HG03378 (cell line): Measurements from ENCODE around the gene AMPD3.

Source experiments
- ATAC-seq: cut with Tn5 transposase; IDR thresholded peaks from one replicate; pipeline ENCODE4 v1.9.1; 2021; ENCODE audit warnings: mild to moderate bottlenecking, moderate library complexity; ENCODE audit not compliant: unreplicated experiment

Gene AMPD3

GRCh38 chr11:10500757-10501684 is 46.0 kb downstream of the AMPD3 start:
- no peak for ATAC-seq

DNA sequence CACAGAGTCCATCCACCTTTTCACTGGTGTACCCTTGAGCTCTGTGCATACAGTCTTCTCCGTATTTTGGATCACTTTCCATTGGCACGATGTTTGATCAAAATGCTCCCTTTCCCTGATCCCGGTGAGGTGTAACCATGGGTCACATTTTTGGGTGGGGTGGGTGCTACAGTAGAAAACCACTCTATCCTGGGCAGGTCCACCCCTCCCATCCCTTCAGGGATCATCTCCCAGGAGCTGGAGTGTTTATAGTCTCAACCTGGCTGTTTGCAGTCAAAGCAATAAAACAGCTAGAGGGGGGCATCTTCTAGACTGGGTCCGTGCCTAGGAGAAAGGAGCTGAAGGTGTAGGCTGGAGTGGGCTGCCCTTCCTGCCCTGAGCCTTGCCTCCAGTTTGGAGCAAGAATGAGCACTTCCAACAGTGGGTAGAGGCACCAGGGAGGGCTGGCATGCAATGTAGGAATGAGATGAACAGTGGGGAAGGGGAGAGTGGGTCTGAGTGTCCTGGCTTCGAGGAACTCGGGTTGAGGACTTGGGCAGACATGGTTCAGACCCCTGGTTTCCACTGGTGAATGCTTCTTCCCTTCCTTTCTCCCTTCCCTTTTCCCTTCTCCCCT is 47.1 kb downstream of the AMPD3 start:
- no peak for ATAC-seq

- ATAC-seq = no peak
These were observed 47.7 kb downstream of the AMPD3 start for GRCh38 chr11:10502770-10503169.

DNA sequence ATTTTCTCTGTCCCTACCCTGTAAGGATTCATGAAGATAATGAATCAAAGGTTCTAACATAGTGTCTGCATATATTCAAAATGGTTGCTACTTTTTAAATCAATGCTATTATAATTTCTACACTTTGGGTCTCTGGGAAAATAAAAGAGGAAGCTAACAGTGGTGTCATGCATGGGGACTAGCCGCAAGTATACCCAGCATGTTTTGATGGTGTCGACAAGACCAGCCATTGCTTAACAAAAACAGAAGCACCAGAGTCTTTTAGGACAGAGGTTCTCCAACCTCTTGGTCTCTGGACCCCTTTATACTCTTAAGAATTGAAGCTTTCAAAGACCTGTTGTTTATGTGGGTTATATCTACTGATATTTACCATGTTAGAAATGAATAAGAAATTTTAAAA is 48.2 kb downstream of the AMPD3 start:
- ATAC-seq = no peak

GRCh38 chr11:10503777-10504480 is 48.9 kb downstream of the AMPD3 start:
- ATAC-seq = no peak

DNA sequence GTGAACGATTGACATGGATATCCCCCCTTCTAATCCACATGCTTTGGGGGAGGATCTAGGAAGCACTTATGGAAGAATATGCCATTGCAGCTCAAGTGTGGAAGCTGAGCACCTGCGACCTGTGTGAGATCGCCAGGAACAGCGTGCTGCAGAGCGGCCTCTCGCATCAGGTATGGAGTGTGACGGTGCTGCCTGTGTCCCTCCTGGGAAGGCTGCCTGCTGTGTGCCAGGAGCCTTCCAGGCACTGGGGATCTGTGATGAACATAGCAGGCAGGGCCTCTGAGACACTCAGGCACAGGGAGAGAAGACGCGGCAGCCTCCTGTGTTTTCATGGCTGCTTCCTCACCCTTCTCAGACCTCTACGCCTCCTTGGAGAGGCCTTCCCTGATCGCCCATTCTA is 49.4 kb downstream of the AMPD3 start:
- ATAC-seq = no peak

GRCh38 chr11:10505278-10506007 is 50.4 kb downstream of the AMPD3 start:
- ATAC-seq = no peak

DNA sequence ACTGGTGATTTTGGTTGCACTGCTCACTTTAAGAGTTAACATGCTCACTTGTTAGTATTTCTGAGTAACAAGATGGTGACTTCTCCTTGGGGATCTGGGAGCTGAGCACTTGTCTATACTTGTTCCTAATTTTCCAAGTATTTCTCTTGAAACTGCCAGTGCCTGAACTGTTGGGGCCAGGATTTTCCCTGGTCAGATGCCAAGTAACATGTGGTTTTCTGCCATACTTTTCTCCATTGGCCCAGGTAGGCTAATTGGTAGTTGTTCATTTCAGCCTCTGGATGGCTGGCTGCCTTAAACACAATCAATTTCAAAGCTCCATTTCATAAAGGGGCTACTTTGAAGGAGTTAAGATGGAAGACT is 50.9 kb downstream of the AMPD3 start:
- ATAC-seq = no peak

GRCh38 chr11:10511181-10511621 is 56.1 kb downstream of the AMPD3 start:
- no peak for ATAC-seq

DNA sequence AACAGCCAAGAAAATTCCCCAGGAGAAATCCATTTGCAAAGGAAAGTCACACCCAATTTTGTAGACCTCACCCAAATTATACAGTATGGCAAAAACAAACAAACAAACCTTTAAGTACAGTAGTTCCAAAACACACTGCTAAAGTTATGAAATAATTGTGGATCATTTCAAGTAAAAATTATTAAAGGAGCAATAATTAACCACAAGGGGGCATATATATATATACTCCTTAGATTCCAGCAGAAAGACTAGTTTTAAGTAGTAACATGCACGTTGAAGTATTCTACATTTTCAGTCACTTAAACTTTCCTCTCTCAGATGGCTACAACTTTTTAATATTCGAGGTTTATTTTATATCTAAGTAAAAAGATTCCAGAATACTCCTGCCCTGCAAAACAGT is 59.1 kb downstream of the AMPD3 start:
- ATAC-seq = no peak

DNA sequence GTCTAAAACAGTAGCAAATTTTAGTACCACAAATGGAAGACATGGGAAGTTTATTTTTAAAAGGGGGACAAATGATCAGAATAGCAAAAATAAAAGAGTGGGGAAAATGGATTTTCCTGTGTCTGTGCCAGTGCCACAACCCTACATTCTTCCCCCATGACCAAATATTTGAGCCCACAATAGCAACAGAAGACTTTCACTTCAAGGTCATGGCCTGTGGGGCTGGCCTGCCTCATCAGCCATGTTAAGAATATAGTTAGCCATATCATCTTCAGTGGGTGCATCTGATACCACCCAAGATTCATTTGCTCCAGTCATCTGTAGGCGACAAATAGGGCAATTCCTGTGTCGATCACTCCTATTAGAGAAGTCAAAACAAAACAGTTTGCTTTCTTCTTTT is 59.6 kb downstream of the AMPD3 start:
- ATAC-seq = no peak

GRCh38 chr11:10515418-10515817 is 60.4 kb downstream of the AMPD3 start:
- ATAC-seq = no peak

- ATAC-seq = no peak
These were observed 63.1 kb downstream of the AMPD3 start for GRCh38 chr11:10518123-10518522.

GRCh38 chr11:10518891-10519290 is 63.8 kb downstream of the AMPD3 start:
- no peak for ATAC-seq

DNA sequence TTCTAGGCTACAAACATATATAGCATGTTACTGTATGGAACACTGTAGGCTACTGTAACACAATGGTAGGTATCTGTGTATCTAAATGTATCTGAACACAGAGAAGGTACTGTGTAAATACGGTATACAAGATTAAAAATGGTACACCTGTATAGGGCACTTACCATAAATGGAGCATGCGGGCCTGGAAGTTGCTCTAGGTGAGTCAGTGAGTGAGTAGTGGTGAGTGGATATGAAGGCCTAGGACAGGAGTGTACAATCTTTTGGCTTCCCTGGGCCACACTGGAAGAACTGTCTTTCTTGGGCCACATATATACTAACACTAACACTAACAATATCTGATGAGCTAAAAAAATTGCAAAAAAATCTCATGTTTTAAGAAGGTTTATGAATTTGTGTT is 64.6 kb downstream of the AMPD3 start:
- ATAC-seq = no peak

- no peak for ATAC-seq
These were observed 65.5 kb downstream of the AMPD3 start for GRCh38 chr11:10520562-10520961.

DNA sequence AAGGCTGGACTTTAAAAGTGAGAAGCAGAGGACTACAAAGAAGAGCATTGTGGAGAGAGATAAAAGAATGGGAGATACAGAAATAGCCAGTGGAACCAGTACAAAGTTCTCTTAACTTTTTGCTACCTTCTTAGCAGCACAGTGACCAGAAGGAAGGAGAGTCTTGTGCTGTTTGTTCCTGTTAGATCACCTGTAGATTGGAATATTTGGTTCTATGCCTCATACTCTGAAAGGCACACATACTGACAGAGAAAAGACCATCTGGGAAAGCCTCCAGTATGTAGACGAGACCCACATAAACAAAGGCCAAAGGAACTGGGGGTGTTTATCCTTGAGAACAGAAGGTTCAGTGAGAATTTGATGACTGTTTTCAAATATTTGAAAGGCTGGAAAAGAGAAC is 67.2 kb downstream of the AMPD3 start:
- ATAC-seq = no peak

DNA sequence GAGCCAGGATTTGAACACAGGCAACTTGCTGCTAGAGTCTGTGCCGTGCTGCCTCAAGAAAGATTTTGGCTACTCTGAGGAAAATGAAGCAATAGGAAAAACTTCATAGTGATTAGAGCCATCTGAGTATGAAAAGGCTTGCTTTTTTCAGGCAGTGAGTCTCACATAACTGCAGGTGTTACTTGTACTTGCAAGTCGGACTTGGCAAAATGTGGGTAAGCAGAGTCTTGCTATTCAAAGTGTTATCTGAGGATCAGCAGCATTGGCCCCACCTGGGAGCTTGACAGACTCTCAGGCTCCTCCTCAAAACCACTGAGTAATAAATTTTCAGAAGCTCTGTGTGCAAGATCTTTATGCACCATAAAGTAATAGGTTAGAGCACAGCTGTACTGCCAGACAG is 67.9 kb downstream of the AMPD3 start:
- no peak for ATAC-seq

GRCh38 chr11:10524471-10524870 is 69.4 kb downstream of the AMPD3 start:
- no peak for ATAC-seq

DNA sequence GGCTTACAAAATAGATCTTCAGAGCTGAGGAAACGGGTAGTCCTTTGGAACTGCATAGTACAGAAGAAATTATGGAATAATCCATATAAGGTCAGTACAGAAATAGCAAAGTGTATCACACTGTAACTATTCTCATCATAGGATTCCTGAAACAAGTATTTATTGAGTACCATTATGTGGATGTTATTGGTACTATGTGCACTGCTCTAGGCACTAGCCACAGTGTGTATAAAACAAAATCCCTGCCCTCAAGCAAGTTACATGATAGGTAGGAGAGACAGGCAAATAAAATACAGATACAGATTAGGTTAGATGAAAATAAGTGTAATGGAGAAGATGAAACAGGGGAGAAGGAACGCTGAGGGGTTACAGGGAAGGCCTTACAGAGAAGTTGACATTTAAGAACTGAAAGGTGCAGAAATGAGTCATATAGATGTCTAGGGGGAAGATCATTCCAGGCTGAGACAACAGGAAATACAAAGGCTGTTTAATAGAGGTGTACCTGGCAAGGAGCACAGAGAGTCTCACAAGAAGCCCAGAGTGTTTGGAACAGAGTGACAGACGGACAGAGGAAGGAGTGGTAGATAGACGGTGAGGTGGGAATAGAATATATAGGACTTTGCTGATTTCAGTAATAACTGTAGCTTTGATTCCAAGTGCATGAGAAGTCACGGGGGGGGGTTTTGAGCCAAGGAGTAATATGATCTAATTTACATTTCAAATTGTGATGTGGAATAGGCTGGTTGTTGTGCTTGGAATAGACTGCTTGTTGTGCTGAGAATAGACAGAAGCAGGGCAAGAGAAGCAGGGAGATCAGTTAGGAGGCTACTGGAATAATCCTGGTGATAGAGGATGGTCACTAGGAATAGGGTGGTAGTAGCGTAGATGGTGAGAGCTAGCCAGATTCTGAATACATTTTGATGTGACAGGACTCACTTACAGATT is 72.2 kb downstream of the AMPD3 start:
- ATAC-seq = peak; percentile 58
